GM12891 (cell line): ENCODE measurements around the gene RERE.

ENCODE experiments used
- POLR2A ChIP-seq: IDR thresholded peaks from 2 replicates; pipeline ENCODE4 v1.6.1; 2011; ENCODE audit warnings: low read depth, low read length, control low read depth
- POLR2AphosphoS5 ChIP-seq: IDR thresholded peaks from 2 replicates; pipeline ENCODE4 v1.6.1; 2011; ENCODE audit warnings: low read depth, low read length, control low read depth
- TAF1 ChIP-seq: IDR thresholded peaks from 2 replicates; pipeline ENCODE4 v1.6.1; 2011; ENCODE audit warnings: low read depth, low read length, control low read depth

DNA sequence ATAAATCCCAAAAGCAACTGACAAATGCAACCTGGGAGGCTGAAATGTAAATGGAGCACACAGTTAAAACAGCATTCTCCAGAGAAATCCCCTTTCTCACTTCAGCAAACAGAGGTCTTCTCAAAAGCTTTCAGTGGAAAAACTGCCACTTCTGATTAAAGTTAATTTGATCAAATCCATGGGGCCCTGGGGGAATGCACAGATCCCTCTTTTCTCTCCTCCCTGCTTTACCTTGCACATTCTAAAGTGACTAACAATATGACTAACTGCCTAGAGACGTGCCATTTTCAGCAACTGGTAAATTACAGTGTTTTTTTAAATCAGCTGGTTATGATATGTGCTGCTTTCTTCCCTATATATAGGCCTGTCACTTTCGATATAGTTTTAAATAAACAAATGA lies 142.5 kb downstream of the RERE start:
- TF ChIP-seq TAF1 (no peak), POLR2A (no peak), POLR2AphosphoS5 (no peak)
